Stimulated activated effector memory CD8-positive, alpha-beta T cell treated with anti-CD3 and anti-CD28 coated beads, Interleukin-12 subunit alpha, Interleukin-12 subunit beta, amount 100 ng/mL, for 72 hours (primary cell): ENCODE data around the gene CNTFR.
"Not testable (repeated sequence)": the region's sequence is repeated elsewhere in the genome, so short reads cannot be mapped to it uniquely, and the experiment has no call there.

Source experiments
- ATAC-seq: fragments of 150-1000 bp; cut with Tn5 transposase; 2 replicates; pipeline ENCODE4 v1.10.0; 2021
- DNase-seq, 2 donors: peaks; one replicate each; pipeline ENCODE4 v3.0.0; 2021 to 2022; ENCODE audit warnings: low spot score in 2 of 2
- H3K27ac Mint-ChIP-seq: one replicate; pipeline ENCODE4 v1.8.0; 2022; ENCODE audit warnings: mild to moderate bottlenecking, mixed read lengths
- H3K36me3 Mint-ChIP-seq: one replicate; pipeline ENCODE4 v1.8.0; 2022; ENCODE audit warnings: mild to moderate bottlenecking, mixed read lengths
- H3K4me1 Mint-ChIP-seq: one replicate; pipeline ENCODE4 v1.8.0; 2022; ENCODE audit warnings: mixed read lengths
- H3K4me3 Mint-ChIP-seq: one replicate; pipeline ENCODE4 v1.8.0; 2022; ENCODE audit warnings: mild to moderate bottlenecking, mixed read lengths
- H3K9me3 Mint-ChIP-seq: one replicate; pipeline ENCODE4 v1.8.0; 2022; ENCODE audit warnings: mixed read lengths

The CNTFR gene

GRCh38 chr9:34550681-34551270 lies 38.7 kb downstream of the CNTFR start:
- Mint-ChIP-seq H3K27ac (no peak overlapping the region), H3K9me3 (no peaks in the 10 kb centered on the region), H3K36me3 (no peaks in the 10 kb centered on the region), H3K4me3 (no peak overlapping the region), H3K4me1 (no peaks in the 10 kb centered on the region)
- ATAC-seq (no peak), DNase-seq (no peak)

- H3K4me1 Mint-ChIP-seq, result no peaks in the 10 kb centered on the region
- H3K4me3 Mint-ChIP-seq, result no peak overlapping the region
- H3K36me3 Mint-ChIP-seq, result no peaks in the 10 kb centered on the region
- DNase-seq (no peak), ATAC-seq (no peak)
- H3K9me3 Mint-ChIP-seq, result no peaks in the 10 kb centered on the region
- no peak overlapping the region for H3K27ac Mint-ChIP-seq
Observed at GRCh38 chr9:34550016-34550680, 39.4 kb downstream of the CNTFR start.

- no peak overlapping the region for H3K4me3 Mint-ChIP-seq
- no peak overlapping the region for H3K27ac Mint-ChIP-seq
- no peak for DNase-seq
- no peaks in the 10 kb centered on the region for H3K36me3 Mint-ChIP-seq
- no peaks in the 10 kb centered on the region for H3K4me1 Mint-ChIP-seq
- no peak for ATAC-seq
- H3K9me3 Mint-ChIP-seq, result no peaks in the 10 kb centered on the region
Observed at GRCh38 chr9:34549407-34549732, 40.2 kb downstream of the CNTFR start.

GRCh38 chr9:34547960-34548611 lies 41.4 kb downstream of the CNTFR start:
- H3K4me3 Mint-ChIP-seq, result no peak overlapping the region
- no peak overlapping the region for H3K27ac Mint-ChIP-seq
- DNase-seq, result peak; percentile 22 to 59
- no peaks in the 10 kb centered on the region for H3K4me1 Mint-ChIP-seq
- no peaks in the 10 kb centered on the region for H3K9me3 Mint-ChIP-seq
- ATAC-seq, result peak; percentile 54
- H3K36me3 Mint-ChIP-seq, result no peaks in the 10 kb centered on the region

- no peak overlapping the region for H3K27ac Mint-ChIP-seq
- no peaks in the 10 kb centered on the region for H3K4me1 Mint-ChIP-seq
- H3K4me3 Mint-ChIP-seq, result no peak overlapping the region
- DNase-seq, result peak; percentile 30 to 77
- peak; percentile 67 for ATAC-seq
- H3K9me3 Mint-ChIP-seq, result no peaks in the 10 kb centered on the region
- no peaks in the 10 kb centered on the region for H3K36me3 Mint-ChIP-seq
Observed at GRCh38 chr9:34546834-34547827, 42.4 kb downstream of the CNTFR start.

GRCh38 chr9:34546102-34546833 lies 43.3 kb downstream of the CNTFR start:
- Mint-ChIP-seq H3K27ac (no peak overlapping the region), H3K4me3 (no peak overlapping the region), H3K4me1 (no peaks in the 10 kb centered on the region), H3K36me3 (no peaks in the 10 kb centered on the region), H3K9me3 (no peaks in the 10 kb centered on the region)
- ATAC-seq (no peak), DNase-seq (no peak)

- Mint-ChIP-seq H3K4me3 (no peak overlapping the region), H3K36me3 (no peaks in the 10 kb centered on the region), H3K4me1 (no peaks in the 10 kb centered on the region), H3K27ac (no peak overlapping the region), H3K9me3 (no peaks in the 10 kb centered on the region)
- DNase-seq (no peak), ATAC-seq (no peak)
Observed at GRCh38 chr9:34545497-34545896, 44.0 kb downstream of the CNTFR start.

GRCh38 chr9:34544035-34544434 lies 45.5 kb downstream of the CNTFR start:
- no peak for DNase-seq
- Mint-ChIP-seq H3K4me1 (no peaks in the 10 kb centered on the region), H3K4me3 (no peak overlapping the region), H3K36me3 (no peaks in the 10 kb centered on the region), H3K9me3 (no peaks in the 10 kb centered on the region), H3K27ac (no peak overlapping the region)
- ATAC-seq, result no peak

- no peaks in the 10 kb centered on the region for H3K36me3 Mint-ChIP-seq
- no peaks in the 10 kb centered on the region for H3K9me3 Mint-ChIP-seq
- no peaks in the 10 kb centered on the region for H3K4me1 Mint-ChIP-seq
- no peak overlapping the region for H3K4me3 Mint-ChIP-seq
- no peak for ATAC-seq
- no peak for DNase-seq
- H3K27ac Mint-ChIP-seq, result no peak overlapping the region
Observed at GRCh38 chr9:34541540-34541939, 48.0 kb downstream of the CNTFR start.

GRCh38 chr9:34540827-34541226 lies 48.7 kb downstream of the CNTFR start:
- ATAC-seq, result no peak
- Mint-ChIP-seq H3K4me1 (no peaks in the 10 kb centered on the region), H3K36me3 (no peaks in the 10 kb centered on the region)

GRCh38 chr9:34536685-34537084 lies 52.8 kb downstream of the CNTFR start:
- no peak for DNase-seq
- H3K9me3 Mint-ChIP-seq, result no peaks in the 10 kb centered on the region
- no peaks in the 10 kb centered on the region for H3K36me3 Mint-ChIP-seq
- ATAC-seq, result no peak
- no peak overlapping the region for H3K4me3 Mint-ChIP-seq
- H3K4me1 Mint-ChIP-seq, result no peaks in the 10 kb centered on the region
- H3K27ac Mint-ChIP-seq, result no peak overlapping the region

More at GRCh38 chr9:34540827-34541226, 48.7 kb downstream of the CNTFR start:
- Mint-ChIP-seq H3K27ac (no peak overlapping the region), H3K9me3 (no peaks in the 10 kb centered on the region), H3K4me3 (no peak overlapping the region)
- no peak for DNase-seq

GRCh38 chr9:34532041-34532440 lies 57.5 kb downstream of the CNTFR start:
- not testable (repeated sequence) for DNase-seq, H3K27ac Mint-ChIP-seq, H3K9me3 Mint-ChIP-seq, H3K4me3 Mint-ChIP-seq, ATAC-seq, H3K4me1 Mint-ChIP-seq, H3K36me3 Mint-ChIP-seq

- Mint-ChIP-seq H3K4me3 (no peak overlapping the region), H3K4me1 (peaks cover 14% of the 10 kb centered on the region), H3K27ac (no peak overlapping the region), H3K9me3 (no peaks in the 10 kb centered on the region), H3K36me3 (no peaks in the 10 kb centered on the region)
- no peak for ATAC-seq
- no peak for DNase-seq
Observed at GRCh38 chr9:34526026-34526425, 63.5 kb downstream of the CNTFR start.

- no peaks in the 10 kb centered on the region for H3K36me3 Mint-ChIP-seq
- no peak for DNase-seq
- H3K27ac Mint-ChIP-seq, result no peak overlapping the region
- H3K9me3 Mint-ChIP-seq, result no peaks in the 10 kb centered on the region
- H3K4me3 Mint-ChIP-seq, result no peak overlapping the region
- no peak for ATAC-seq
- peaks cover 14% of the 10 kb centered on the region for H3K4me1 Mint-ChIP-seq
Observed at GRCh38 chr9:34524349-34524748, 65.2 kb downstream of the CNTFR start.
